ENCODE measurements around the gene NPAS2.

NPAS2 gene

DNA sequence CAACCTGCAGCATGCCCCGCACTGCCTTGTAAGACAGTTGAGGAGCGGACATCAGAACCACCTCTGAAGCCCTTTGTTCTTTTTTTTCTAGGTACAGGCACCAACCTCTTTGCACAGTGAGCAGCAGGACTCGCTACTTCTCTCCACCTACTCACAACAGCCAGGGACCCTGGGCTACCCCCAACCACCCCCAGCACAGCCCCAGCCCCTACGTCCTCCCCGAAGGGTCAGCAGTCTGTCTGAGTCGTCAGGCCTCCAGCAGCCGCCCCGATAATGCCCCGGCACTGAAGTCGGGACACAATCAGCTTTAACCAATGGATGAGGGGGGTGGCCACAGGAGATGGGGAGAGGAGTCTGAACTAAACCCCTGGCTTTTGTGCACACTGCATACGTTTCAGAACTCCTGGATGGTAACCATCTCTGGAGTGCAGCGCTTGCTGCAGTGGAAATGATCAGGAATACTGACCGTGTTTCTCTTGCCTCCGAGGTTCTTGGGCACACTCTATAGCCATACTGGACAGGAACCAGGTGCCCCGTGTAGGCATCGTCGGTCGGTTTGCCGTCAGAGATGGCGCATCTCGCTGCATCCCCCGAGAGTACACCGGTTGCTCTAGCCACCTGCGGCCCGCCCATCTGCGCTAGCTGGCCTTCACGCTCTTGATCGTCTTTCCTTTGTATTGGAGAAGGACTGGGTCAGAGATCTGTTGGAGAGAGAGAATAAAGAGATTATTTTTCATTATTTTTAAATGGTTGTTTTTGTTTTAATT, 175.6 kb downstream of the NPAS2 start:
- DNase-seq: no peak

DNA sequence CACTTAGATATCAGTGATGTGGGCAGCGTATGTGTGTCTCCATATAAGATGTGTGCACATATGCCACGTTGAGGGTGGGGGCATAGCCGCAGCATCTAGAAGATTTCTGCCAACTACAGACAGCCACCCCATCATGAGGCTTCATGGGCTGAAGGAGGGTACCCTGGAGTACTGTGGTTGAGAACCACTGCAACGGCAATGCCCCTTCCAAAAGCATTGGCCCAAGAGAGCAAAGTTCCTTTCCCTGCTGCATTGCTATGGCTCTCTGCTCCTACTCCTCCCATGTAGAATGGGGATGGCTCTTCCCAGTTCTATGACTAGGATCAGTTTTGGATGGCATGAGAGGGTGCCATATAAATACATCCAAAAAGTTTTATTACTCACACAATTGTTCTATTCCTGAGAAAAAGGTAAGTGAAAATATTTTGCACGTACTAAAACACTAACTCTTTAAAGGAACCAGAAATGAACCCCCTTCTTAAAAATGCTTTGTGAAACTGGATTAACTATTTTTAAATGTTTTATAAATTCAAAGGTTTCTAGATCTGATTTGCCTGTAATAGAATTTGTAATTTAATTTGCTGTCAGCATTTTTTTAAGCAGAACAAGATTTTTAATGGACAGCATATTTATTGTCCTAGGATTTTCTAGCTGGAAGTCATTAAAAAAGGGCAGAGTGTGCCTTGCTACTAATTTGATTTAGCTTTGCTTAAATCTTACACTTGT, 177.7 kb downstream of the NPAS2 start:
- DNase-seq: no peak

DNA sequence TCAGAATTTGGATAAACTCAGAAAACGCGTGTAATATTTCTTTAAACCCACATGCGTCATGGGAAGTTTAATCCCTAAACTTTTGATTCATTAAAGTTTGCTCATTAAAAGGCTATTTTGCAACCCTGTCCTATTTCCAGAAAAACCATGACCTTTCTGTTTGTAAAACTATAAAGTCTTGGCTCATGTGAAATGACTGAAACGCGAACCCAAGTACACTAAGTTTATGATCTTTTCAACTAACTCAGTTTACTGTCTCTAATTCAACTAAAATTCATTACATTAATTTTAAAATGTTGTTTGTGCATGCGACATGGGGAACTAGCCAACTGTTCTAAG, 178.3 kb downstream of the NPAS2 start:
- no peak for DNase-seq

DNA sequence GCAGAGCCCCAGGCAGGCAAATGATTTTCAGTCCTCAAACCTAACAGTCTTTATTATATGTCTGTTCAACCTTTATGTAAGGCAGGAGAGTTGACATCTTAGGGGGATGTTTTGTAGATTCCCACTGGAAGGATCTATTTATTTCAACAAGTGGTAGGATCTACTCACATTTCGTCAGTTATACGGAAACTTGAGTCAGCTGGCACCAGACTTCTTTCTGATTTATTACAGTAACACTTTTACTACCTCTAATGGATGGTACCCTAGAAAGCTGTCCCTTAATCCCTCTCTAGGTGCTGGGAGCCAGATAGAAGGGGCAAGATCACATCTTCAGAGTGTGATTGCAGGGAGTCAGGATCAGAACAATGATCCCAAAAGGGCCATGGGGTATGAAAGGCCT, 180.1 kb downstream of the NPAS2 start:
- no peak for DNase-seq

DNA sequence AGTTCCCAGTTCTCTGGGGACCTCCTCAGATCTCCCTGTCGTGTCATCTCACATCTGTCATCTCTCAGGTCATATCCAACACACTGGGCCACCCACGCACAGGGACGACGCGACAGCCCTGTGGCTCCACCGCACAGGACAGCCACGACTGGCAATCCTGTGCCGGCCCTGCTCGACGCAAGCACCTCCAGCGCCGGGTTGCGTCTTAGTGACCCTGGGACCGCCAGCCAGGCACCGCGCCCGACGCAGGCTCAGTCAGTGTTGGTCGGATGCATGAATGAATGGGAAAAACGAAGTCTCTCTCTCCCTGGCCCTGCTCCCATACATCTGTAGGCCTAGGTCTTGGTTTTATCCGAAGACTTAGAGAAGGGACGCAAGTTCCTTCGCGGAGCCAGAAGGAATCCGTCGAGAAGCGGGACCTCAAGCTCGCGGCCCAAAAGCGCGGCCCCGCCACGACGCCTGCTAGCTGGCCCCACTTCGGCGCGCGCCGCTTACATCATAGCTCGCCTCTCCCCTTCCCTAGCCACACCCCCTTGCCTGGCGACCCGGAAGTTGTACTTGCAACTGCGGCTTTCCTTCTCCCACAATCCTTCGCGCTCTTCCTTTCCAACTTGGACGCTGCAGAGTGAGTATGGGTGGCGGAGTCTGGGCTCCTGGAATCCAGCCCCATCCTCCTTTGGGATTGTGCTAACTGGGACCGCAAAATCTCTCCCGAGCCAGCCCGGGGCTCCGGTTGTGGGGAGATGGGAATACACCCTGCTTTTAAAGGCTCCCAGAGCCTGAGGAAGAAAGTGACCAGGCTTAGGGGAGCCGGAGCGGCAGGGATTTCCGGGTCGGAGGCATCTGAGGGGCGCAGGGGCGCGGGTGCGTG, 182.0 kb downstream of the NPAS2 start, which contains the start of gene RPL31:
RPL31 (plus strand) TSS at position 599 of the 871 bp plus-strand sequence. CDS start 413 bp downstream, outside the sequence.
- peak; percentile 95 for DNase-seq

DNA sequence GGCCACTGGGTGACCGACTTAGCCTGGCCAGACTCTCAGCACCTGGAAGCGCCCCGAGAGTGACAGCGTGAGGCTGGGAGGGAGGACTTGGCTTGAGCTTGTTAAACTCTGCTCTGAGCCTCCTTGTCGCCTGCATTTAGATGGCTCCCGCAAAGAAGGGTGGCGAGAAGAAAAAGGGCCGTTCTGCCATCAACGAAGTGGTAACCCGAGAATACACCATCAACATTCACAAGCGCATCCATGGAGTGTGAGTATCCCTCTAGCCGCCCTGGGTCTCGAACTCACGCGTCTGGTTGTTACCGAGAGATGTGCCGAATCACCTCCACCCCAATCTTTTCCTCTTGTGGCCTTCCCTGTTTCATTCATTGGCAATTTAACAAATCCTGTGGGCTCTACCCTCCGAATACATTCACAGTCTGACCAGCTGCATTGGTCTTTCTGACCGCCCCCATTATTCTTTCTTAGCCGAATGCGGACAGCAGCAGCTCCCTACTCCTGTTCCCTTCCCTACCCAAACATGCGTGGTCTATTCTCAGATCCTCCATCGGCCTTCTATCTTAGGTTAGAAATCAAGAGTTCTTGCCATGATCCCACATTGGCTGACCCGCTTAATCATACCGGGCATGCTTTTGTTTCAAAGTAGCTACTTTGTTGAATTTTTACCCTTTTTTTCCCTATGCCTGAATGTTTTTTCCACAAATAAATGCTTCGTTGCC, 182.8 kb downstream of the NPAS2 start:
- no peak for DNase-seq

DNA sequence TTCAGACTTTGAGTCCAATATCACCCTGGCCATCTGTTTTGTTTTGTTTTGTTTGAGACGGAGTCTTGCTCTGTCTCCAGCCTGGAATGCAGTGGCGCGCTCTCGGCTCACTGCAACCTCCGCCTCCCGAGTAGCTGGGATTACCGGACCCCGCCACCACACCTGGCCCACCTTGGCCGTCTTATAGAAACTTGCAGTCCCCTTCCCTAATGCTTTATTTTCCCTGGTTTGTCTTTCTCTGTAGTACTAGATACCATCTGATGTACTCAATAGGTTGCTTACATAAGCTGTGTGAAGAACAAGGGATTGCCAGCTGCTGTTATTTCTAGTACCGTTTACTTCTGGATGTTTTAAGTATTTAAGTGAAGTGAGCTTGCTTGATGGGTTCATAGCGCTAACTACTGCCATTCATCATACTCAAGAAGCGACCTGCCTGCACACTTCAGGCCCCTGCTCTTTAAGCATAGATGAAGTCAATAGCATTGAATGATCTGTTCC, 183.4 kb downstream of the NPAS2 start:
- DNase-seq: no peak

DNA sequence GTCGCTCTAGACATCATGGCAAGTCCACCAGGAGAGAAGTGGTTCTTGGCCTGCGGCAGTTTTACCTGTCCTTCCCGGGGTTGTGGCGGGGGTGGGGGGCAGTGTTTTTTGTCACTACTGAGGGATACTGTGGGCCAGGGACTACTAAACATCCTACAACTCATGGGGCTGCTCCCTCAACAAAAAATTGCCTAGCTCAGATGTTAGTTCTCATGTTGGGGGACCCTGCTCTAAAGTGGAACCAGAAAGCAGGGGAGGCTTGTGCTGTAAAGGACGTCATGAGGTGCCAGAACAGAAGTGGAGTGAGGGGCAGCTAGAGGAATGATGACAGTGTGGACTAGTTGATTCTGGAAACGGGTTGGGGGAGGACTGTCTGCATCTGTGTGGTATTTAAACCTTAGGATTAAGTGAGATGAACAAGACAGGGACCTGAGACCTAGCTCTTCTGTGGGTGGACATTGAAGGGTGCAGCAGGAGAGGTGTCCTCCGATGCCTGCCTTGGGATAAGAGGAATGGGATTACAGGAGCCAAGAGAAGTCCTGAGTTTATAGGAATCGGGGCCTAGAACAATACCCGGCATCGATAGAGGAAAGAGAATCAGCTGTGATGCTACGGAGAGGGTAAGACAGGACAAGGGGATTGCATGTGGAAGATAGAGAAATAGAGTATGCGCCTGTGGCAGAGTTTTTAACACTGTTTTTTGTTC, 184.8 kb downstream of the NPAS2 start:
- no peak for DNase-seq

DNA sequence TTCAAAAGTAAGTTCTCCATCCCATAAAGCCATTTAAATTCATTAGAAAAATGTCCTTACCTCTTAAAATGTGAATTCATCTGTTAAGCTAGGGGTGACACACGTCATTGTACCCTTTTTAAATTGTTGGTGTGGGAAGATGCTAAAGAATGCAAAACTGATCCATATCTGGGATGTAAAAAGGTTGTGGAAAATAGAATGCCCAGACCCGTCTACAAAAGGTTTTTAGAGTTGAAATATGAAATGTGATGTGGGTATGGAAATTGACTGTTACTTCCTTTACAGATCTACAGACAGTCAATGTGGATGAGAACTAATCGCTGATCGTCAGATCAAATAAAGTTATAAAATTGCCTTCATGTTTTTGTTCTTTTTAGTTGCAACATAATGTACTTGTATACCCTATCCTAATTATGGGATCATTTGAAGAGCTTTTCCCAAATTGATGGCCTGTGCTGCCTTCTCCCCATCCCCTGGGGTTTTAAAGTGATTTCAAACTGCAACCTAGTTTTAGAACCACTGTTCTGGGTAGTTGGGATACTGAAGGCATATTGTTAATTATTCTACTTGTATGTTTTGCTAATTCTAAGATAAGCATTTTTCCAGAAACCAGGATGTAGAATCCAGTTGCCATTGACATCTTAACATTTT, 186.3 kb downstream of the NPAS2 start:
- DNase-seq: no peak

DNA sequence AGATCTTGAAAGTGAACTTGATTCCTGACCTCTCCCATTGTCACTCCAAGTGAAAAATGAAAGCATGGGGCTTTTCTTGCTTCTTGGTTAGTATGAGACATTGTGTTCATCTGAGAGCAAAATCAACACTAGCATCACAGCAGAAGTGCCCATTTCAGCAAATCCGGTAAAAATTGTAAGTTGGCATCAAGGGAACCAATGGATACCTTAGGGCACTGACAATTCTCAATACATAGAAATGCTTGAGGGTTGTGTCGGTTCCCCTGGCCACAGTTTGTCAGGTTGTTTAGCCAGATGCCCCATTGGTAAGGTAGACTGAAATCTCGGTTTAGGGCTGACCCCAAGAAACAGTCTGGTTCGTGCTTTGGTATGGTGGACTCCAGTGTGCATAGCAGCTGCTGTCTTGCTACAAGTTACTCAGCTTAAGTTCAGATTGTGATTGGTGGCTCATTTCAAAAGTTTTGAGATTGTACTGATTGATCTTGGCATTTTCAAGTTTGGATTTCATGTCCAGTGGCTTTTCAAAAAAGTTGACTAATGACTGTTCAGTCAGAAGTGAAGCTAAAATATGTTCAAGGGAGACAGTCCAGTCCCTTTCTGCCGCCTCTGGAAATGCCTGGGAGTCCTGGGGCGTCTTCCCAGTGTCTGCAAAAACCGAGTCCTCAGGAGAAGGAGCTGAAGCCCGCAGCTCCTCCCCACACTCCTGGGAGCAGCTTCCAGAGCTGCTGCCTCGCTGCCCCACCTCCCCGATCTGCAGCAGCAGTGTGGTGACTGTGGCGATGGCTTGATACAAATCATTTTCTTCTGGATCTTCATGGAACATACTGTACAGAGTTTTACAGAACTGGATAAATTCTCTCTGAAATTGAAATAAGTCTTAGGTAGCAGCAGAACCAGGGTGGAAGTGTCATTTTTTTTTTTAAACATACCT, 187.7 kb downstream of the NPAS2 start:
- DNase-seq: no peak

DNA sequence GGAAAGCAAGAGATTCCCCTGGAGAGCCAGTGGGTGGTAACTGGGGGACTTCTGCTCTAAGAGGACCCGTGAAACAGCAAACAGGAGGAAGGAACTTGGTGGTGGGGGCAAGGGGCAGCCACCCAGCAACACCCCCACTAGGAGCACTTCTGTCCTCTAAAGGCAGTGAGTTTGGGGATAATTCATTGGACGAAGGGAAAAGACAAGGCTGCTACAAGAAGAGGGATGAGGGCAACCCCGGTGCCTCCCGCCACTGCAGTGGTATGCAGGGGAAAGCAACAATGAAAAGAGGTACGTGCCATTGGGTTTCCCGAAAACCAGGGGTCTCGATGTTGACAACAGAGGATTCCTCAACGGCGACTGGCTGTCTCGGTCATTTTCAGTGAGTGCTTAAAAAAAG, 191.2 kb downstream of the NPAS2 start:
- no peak for DNase-seq

DNA sequence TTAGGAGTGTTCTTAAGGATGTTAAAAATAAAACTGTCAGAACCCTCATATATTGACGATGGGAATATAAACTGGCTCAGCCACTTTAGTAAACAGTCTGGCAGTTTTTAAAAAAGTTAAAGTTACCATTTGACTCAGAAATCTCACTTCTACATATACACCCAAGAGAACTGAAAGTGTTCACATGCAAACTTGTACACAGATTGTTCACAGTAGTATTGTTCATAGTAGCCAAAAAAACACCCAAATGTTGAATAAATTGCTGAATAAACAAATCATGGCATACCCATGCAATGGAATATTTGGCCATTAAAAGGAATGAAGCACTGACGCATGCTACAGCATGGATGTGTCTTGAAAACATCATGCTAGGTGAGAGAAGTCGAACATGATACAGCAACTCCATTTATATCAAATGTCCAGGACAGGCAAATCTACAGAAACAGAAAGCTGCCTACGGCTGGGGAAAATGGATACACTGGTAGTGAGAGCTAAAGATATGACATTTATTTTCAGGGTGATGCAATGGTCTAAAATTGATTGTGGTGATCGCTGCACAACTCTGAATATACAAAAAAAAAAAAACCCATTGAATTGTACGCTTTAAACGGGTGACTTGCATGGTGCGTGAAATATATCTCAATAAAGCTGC, 192.2 kb downstream of the NPAS2 start:
- no peak for DNase-seq

DNA sequence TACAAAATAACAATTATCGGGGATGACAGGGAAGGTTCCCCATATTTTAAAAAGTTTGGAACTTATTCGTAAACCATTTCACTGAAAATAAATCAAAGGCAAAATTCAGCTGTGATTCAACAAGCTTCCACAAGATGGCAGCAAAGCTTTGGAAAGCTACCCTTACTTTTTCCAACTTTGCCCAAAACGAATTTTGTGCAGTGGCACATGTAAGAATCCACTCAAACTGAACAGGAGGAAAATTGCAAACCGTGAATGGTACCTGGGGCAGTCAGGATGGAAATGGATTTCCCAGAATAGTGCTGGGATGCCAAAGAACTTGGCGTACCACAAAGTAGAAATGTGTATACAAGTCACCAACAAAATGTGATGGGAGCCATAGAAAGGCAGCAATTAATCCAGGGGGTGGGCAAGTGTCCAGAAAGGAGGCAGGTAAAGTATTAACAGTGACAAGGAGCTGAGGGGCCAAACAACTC, 192.8 kb downstream of the NPAS2 start:
- DNase-seq: peak; percentile 64

DNA sequence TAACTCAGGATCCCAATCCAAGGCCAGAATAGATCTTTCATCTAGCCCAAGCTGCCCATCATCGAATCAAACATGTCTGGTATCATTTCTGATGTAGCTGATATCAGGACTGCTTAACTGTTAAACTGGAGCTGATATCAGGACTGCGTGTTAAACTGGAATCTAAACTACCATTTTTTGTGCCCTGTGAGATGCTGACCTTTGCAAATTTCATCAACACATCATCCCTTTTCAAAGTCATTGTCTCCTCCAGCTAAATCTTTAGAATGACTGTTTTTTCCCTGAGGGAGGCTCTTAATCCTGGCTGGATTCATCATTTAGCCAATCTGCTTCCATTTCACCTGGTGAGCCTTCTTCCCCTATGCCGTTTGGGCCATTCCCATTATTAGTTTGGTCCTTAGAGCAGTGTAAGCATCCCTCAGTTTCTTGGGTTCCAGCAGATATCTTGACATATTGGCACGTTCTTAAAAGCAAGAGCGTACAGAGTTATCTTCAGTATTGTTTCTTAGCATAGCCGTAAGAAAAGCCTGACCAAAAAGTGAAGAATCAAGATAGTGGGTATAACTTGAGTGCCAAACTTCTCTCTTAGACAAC, 194.4 kb downstream of the NPAS2 start:
- DNase-seq: no peak

DNA sequence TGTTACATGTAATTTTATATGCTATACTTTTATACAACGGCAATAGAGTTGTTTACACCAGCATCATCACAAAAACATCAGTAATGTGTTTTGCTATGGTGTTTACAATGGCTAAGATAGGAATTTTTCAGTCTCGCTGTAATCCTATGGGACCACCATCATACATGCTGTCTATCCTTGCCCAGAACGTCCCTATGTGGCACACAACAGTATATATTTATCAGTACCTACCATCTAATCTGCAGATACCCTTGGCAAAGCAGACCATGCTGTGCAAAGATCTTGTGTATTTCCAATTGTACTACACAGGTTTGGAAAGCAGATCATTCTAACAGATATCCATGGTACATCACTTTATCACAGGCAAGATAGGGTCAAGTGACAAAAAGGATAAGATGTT, 197.4 kb downstream of the NPAS2 start:
- no peak for DNase-seq

DNA sequence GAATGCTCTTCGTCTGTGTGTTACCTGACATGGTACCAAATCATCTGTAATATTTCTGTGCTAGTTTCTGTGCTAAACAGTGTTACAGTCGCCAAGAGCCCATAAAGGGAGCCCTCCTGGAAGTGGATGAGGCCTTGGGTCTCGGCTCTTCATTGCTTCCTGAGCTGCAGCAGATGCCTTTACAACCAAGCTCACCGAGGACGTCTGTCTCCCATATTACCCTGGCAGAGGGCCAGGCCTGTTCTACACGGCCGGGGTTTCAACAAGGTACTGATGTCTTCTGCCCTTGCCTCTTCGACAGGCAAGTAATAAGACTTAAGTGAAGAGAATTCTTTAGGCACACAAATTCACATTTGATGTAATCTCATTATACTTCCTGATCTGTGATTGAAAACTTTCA, 199.0 kb downstream of the NPAS2 start:
- DNase-seq: no peak

DNA sequence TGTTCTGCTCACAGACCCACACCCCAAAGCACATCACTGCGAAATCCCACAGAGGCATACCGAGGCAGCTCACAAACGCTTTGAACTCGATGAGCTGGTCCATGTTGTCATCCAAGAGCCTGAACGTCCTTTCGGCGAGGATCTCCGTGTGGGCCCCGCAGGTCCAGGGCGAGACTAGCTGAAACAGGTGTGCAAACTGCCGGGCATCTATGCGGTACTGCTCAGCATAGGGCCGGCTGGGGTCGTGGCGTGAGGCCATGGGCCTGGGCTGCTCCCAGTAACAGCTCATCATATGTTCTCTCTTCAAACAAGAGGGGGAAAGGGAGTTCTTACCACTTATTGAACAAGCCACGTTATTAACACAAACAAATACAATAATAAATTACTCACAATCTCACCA, 202.3 kb downstream of the NPAS2 start:
- no peak for DNase-seq

DNA sequence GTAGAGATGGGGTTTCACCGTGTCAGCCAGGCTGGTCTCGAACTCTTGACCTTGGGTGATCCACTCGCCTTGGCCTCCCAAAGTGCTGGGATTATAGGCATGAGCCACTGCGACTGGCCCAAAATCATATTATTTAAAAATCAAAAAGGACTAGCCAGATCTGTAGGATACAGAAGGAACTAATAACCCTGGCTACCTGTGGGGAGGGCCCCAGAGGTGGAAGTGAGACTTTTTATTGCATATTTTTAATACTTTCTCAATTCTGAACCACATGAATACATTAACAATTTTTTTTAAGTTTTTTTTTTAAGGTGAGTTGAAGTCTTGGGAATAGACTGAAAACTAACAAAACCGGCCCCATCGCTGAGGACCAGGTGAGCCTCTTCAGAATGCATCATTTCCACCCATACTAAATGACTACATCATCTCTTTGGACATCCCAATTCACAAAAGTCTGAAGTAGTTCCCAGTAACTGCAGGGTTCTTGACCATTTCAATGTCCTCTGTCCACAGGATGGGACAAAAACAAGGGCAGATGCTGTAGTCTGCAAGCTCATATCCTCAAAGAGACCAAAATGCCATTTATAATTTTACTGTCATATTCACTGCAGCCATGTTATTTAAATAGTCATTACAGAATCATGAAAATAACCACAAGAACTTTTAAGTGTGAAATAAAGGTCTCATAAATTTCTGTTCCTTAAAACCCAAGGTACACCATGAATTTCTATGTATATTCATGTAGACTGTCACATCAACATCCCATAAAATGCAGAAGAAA, 203.6 kb downstream of the NPAS2 start:
- DNase-seq: no peak
